Stimulated activated CD4-positive, alpha-beta T cell treated with anti-CD3 and anti-CD28 coated beads, Interleukin-4, amount 100 ng/mL, for 24 hours (primary cell): Measurements from ENCODE around the gene GRAMD1B.

Source experiments
- DNase-seq: peaks from one replicate; pipeline ENCODE4 v3.0.0-alpha.2; 2020

The GRAMD1B gene

DNA sequence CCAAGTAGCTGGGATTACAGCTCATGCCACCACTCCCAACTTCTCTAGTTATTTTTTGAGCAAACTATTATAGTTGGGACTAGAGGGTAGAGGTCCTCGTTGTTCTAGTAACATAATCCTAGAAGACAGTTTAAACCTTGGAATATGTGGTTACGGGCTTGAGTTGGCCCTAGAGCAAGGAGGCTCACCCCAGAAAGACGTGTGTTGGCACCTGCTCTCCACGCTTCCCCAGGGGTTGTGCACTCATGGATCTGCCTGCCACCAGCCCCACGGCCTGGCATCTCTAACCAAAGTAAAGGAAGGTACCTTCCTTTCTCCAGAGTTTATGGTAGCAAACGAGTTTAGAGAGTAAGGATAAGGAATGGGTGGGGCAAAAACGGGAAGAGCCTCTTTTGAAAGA is 145.4 kb downstream of the GRAMD1B start:
- no peak for DNase-seq

DNA sequence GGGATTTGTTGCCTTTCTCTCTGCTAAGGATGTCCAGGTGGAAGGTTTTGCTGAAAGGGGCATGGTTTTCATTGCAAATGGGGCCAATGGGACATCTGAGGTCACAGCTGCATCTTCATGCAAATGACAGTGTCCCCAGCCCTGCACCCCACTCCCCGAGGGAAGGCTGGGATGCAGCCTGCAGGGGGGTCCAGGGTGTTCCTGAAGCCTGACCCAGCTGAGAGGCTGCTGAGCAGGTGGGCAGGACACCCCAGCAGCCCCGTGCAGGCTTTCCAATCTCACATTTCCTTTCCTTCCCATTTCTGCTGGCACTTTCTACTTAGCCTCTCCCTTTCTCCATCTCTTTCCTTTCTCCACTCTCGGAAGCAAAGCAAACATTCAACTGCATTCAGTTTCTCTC is 146.0 kb downstream of the GRAMD1B start:
- no peak for DNase-seq

DNA sequence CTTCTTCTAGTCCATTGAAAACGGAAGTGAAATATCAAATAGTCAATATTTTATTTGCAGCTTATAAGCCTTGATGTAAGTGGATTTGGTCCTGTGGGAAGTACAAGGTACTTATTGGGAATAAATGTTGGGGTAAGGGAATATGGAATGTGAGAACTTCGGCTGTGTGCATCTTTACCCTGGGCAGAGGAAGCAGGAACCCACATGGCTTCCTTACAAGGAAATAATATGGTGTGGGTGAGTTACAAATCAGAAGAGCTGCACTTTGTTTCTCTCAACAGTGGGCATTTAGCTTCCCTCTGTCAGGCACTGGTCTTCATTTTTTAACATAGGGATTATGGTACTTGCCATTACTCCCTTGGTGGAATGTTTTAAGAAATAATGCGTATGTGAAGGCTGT is 146.4 kb downstream of the GRAMD1B start:
- DNase-seq: no peak

DNA sequence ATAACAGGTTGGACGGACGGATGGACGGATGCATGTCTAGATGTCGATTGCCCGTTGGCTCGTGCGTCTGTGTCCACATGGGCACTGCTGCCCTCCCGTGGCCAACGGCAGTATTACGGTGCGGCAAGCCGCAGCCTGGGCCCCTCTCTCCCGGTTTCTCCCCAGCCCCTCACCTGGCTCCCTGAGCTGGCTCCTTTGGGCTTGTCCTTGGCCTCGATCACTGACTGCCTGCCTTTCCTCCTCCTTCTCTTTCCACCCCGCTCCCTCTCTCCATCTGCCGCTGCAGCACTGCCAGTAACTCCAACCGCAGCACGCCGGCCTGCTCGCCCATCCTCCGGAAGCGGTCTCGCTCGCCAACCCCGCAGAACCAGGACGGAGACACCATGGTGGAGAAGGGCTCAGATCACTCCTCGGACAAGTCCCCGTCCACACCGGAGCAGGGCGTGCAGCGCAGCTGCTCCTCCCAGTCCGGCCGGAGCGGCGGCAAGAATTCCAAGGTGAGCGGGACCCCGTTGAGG is 147.1 kb downstream of the GRAMD1B start:
- DNase-seq: peak; percentile 70

DNA sequence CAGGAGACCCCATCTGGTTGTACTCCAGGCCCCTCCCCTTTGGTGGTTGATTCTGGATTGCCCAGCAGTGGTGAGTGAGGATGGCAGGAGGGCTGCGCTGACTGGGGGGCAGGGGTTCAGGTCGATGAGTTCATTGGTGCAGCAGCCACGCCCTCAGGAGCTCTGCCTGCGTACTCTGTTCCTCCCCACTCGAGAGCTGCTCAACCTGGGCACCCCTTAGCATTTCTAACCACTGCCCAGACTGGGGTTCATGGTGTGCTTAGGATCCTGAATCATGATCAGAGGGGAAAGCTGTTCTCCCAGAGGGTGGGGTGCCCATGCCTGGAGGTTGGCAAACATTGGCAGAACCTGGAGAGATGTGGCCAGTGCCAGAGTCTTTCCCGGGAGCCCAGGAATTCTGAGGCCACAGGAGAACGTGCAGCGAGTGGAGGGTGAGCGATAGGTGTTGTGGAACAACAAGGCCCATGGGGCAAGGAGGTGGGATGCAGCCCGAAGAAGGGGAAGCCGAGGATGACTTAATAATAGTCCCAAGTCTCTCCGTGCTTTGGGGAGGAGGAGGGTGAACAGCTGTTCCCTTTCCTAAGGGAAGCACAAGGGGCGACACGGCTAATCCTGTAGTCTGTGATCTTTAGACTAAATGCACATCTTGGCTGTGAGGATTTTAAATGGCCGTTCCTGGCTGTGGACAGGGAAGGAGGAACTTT is 148.9 kb downstream of the GRAMD1B start:
- DNase-seq: no peak

DNA sequence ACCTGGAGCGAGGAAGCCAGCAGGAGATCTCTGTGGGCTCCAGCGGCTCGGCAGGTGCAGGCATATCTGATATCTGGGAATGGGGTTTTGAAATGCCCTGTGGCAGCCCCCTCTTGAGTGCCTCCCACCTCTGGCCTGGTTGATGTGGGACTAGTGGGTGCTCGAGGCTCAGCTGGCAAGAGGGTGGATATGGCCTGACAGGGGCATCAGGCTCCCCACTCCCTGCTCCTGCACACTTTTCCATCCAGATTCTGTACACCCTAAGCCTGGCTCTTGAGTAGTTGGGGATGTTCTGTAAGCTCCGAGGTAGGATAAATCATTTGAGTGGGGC is 149.4 kb downstream of the GRAMD1B start:
- DNase-seq: no peak

DNA sequence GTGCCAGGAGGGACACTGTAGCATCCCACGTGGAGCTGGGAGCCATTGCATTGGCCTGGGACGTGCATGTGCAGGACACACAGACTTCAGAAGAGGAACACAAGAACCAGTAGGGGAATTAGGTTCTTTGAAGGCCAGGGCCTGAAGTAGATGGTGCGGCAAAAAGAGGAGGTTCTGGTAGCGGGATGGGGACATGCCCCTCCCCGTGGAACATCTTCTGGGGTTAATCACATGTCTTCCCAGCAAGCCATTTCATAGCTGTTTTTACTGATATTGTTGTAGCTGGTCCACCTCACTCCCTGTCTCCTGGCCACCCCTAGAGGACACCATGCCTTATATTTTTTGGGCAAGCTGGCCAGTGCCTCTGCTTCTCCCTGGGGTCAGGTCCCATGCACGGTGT is 150.1 kb downstream of the GRAMD1B start:
- DNase-seq: no peak

DNA sequence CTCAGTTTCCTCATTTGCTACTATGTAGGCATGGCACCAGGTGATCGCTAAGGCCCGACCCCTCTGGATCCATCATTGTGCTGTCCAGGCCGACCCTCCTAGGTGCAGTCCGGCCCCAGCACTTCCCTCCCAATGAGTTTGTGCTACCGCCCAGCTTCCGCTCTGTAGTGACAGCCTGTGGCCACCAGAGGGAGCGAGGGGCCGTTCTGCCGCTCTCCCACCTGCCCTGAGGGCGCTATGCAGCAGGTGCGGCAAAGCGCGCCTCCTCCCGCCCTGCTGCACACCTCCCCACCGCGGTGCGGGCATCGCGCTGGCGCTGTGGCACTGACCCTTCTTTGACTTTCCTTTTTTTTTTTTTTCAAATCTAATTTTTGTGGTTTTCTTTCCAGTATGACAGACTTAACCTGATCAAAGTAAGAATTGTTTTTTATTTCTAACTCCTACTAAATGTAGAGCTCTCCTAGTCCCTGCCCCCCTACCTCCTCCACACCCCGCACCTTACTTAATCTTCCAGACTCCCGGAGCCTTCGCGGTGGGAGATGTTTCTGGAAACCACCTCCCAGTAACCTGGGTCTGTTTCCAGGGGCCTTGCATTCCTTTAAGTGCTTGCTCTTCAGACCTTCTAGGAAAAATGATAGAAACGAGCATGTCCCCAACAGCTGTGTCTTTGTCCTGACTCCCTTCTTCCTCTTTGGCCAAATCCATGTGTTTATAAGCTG is 150.6 kb downstream of the GRAMD1B start:
- DNase-seq: peak; percentile 65

DNA sequence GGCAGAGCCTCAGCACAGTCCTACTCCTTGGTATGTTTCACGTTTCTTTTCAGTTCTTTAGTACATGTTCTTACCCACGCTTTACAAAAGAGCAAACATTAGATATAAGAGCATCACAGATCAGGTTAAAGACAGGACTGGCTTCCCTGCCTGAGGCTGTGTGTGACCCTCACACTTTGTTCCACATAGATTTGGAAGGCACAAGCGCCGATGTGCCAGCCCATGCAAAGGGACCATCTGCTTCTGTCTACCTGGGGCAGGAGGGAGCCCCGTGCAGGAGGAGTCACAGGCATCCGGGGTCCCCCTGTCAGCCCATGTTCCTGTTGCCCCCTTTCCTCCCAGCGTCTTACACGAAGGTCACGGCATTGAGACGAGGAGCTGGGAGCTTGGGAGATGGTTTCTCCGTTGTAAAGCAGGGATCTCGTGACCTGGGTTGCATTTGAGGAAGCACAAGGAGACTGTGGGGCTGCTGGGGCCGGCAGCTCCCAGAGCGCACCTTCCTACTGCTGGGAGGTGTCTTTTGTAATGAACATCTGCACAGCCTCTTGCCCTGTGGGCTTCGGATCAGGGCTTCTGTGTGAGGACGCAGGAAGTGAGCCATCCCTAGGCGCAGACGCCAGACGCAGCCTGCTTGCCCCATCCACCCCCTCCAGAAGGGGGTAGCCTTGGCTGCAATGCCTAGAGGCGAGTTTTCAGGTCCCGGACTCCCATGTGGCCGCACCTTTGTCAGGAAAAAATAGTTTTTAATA is 151.8 kb downstream of the GRAMD1B start:
- DNase-seq: no peak

DNA sequence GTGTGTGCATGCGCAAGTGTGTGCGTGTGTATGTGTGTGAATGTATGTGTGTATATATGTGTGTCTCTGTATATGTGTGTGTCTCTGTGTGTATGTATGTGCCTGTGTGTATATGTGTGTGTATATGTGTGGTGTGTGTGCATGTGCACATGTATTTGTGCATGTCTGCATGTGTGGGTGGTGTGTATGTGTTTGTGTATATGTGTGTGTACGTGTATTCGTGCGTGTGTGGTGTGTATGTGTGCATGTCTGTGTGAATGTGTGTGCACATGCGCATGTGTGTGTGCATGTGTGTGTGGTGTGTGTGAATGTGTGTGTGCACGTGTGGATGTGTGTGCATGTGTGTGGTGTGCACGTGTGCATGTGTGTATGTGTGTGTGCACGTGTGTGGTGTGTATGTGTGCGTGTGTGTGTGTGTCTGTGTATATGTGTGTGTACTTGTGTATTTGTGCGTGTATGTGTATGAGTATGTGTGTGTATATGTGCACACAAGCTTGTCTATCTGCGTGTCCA is 153.0 kb downstream of the GRAMD1B start:
- DNase-seq: no peak

DNA sequence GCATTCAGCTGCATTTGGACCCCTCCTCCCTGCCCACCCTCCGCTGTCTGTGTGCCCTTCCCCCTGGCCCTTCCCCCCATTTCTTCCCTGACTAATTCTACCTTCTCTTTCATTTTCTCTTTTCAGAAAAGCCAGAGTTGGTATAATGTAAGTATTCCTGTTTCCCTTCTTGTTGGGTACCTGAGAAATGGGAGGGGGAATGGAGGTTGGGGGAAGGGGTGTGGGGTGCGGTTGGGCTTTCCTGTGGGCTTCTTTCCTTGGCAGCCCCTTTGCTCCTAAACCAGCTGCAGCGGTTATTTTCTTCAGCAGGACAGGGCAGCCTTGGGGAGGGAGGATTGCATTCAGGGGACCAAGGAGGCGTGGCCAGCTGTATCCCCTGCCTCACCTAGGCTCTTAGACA is 154.1 kb downstream of the GRAMD1B start:
- no peak for DNase-seq

DNA sequence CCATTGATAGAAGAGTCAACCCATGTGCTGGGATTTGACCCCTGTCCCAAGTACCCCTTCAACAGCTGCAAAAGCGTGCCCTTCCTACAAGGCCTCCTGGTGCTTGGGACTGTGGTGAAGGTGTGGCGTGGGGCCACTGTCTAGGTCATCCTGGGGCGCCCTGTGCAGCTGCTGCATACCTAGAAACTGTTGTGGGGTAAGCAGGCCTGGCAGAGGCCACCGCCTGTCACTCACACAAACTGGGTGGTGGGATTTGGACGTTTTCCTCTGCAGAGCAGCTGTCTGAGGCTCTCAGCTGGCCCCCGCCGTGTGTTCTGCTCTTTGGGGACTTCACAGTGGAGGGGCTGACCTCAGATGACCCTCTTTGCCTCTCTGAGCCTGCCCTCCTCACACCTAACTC is 154.7 kb downstream of the GRAMD1B start:
- DNase-seq: no peak

DNA sequence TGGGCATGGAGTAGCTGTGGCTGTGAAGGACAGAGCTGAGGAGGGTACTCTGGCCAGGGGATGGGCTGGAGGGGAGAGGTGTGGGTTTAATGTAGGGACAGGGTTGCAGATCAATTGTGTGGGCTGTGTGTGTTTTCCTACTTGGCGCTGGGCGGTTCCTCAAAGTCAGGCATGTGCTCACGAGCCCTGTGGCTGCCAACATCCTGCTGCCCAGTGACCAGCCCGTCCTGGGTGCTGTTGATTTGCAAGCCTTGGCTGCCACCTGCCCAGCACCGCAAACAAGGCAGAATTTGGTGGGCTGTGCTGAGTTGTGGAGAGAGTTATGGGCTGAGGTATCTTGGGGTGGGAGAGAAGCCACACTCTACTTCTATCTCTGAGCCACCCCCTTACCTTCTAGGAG is 155.1 kb downstream of the GRAMD1B start:
- no peak for DNase-seq

DNA sequence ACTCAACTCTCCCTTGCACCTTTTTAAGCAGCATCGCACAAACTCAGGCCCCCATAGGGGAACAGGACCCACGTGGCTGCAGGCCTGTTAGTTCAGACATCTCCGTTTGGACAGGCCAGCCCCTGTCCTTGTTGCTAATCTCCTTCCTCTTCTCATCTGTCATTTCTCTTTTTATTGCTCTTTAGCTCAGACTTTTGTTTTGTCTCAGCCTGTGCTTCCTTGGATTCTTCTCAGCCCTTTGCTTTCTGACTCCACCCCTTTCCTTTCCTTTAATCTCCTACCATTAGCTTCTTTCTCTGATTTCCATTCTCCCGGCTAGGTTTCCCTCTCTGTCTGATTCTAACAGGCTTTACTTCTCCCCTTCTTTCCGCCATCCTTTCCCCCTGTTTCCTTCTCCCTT is 155.6 kb downstream of the GRAMD1B start:
- DNase-seq: no peak

DNA sequence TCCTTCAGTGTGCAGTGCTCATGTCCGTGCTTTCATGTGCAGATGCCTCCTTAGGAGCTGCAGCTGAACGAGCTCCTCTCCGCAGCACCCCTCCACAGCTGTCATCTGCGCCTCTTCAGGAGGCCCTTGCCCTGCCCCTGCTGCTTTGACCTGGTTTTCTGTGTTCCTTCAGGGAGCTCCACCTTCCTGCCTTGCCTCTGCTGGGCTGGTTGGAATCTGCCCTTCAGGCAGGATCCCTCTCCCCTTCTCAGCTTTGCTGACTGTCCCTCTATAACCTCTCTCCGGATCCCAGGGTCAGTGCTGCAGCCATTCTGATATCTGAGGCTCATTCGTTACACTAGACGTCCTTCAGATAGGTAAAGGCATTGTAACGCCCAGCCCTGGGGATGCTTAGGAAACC is 156.5 kb downstream of the GRAMD1B start:
- no peak for DNase-seq

DNA sequence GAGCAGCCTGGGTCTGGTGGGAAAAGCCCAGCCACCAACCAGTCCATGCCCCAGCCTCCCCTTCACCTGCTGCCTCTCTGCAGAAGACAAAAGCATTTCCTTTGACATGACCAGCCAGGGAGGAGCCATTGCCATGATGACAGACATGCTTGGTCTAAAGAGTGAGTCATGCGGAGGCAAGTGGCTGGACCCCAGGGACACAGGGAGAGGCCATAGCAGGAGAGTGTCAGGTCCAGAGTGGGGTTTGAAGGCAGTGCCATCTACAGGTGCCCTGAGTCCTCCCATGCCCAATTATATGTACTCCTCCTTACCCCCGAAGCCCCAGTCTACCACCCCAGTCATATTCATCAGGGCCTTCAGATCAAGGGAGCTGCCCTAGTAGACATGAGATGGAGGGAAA is 157.0 kb downstream of the GRAMD1B start:
- DNase-seq: no peak

DNA sequence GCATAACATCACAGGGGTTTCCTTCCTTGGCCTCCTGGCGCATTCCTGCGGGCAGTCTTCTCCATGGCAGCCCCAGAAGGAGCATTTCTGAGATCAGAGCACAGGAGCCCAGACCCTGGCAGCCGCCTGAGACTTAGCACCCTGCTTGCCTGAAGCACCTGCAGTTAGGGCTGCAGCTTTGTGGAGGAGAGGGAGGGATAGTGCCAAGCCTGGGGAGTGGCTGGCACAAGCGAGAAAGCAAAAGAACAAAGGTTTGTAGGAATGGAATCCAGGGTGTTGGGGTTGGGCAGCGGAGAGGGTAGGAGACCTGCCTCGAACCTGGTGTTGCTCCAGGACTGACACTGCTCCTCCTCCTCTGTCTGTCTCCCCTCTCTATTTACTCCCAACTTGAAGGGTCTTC is 157.5 kb downstream of the GRAMD1B start:
- no peak for DNase-seq

DNA sequence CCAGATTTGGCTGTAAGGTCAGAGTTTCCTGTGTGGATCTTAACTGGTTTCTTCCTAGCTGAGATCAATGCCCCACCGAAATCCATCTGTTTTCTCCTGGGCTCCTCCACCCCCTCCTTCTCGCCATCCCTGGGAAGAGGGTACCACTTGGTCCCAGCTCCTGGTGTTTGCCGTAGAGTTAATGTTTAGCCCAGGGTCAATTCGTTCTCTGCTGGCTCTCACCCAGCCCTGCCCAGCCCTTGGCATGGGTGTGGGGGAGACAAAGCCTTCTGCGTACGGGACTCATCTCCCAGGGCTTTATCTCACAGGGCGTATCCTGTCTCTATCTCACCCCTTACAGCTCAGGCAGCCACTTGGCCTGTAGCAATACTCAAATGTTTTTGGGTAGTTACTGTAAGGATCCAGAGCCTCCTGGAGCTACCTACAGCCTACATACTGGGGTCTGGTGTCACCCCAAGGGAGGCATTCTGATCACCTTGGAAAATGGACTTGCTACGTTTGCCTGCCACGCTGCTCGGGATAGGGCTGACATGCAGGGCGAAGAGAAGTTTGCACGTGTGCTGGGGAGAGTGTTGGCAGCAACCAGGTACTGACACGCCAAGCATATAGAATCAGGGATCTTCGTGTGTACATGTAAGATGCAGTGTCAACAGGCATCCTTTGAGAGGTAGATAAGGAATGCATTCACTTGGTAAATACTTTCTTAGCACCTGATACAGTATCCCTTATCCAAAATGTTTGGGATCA is 158.2 kb downstream of the GRAMD1B start:
- DNase-seq: no peak

DNA sequence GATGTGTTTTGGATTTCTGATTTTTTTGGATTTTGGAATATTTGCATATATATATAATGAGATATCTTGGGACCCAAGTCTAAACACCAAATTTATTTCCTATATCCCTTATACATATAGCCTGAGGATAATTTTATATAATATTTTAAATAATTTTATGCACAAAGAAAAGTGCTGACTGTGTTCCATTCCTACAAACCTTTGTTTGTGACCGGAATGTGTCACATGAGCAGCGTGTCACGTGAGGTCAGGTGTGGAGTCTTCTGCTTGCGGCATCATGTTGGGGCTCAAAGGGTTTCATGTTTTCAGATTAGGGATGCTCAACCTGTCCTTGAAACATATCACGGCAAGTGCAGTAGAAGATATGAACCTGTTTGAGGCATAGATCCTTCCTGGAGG is 158.8 kb downstream of the GRAMD1B start:
- DNase-seq: no peak

DNA sequence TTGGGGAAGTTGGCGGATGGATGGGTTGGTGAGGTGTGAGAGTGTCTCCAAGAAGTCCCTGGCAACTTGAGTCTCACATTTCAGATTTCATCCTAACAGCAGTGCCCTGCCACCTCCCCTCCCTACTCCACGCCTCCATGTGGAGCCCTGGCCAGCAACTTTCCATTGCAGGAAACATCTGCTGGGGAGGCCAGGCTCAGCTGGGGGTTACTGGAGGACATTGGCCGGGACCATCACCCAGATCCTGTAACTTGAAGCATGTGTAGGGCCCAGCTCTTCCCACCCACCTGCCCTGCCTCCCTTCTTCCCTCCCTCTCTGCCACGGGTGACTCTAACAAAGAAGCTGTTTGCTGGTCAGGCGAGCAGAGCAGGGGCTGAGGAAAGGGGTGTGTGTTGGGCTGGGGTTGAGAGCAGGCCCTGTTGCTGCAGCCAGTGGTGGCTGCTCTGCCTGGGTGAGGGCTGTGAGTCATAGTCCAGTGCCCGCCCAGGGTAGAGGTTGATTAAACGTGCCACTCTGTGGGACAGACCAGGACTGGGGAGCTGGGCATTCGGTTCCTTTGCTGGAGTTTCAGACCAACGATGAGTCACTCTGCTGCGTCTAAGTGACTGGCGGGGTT is 160.3 kb downstream of the GRAMD1B start:
- no peak for DNase-seq

DNA sequence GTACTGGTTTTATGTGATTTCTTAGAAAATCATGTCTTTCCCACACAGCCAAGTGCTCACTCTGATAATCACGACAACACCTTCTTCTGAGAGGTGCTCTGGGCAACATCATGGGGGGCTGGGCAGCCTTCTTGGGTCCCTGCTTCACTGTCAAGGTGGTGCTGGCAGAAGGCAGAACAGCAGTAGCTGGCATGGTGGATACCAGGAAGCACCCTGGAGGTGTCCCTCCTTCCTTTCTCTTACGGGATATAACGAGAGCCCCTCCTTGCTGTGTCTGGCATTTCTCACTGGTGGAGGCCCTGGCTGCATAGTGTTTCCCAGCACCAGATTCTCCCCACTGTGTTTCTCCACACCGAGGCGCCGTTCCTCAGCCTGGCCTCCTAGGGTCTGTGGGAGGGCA is 163.5 kb downstream of the GRAMD1B start:
- no peak for DNase-seq

DNA sequence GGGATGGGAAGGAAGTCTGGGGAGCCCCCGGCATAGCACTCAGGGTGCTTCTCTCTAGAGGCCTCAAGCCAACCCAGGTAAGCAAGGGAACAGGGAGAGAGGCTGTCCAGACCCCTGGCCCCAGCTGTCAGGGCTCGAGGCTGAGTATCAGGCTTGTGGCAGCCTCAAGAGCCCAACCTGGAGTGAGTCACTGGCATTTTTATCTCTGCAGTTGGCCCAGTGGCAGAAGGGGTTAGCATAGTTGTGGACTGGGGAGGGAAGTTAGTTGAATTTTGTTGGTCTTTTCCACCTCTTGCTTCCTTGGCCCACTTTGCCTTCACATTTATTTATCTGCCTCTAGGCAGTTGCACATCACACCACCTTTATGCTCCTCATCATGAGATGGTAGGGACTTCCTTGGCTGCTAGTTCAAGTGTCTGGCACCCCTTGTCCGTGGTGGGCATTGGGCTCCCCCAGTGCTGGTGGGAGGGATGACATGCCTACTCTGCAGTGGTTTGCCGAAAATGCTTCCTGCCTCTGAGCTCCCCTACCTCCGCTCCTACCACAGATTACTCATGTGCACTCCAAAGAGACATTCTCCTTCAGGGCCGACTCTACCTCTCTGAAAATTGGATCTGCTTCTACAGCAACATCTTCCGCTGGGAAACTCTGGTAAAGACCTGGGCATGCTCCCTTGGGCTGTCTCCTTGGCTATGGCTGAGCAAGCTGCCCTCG is 164.3 kb downstream of the GRAMD1B start:
- no peak for DNase-seq
